Measurements from ENCODE around the gene DOK4. TPM values are rescaled to one million over a fixed set of nuclear protein-coding genes. Genes with fewer than 3 reads are reported as not detected.

DOK4 gene
- total RNA-seq (2022) (23.0 and 34.7 TPM in 2 replicates), Bru-seq, nascent RNA (percentile 45 among the genes with signal in this experiment), BruChase-seq, experiment 1, labeled RNA remaining after a 6-hour chase (percentile 60 among the genes with signal in this experiment), BruChase-seq, experiment 2, labeled RNA remaining after a 2-hour chase (percentile 52 among the genes with signal in this experiment)
- long read RNA-seq, transcript DOK4-201 (9 exons, 2,772 nt) = major isoform, 14 of 46 reads
- long read RNA-seq, partial matches to known transcripts = 6 of 46 reads
- long read RNA-seq, other reads (novel, unspliced or antisense) = 25 of 46 reads

DNA sequence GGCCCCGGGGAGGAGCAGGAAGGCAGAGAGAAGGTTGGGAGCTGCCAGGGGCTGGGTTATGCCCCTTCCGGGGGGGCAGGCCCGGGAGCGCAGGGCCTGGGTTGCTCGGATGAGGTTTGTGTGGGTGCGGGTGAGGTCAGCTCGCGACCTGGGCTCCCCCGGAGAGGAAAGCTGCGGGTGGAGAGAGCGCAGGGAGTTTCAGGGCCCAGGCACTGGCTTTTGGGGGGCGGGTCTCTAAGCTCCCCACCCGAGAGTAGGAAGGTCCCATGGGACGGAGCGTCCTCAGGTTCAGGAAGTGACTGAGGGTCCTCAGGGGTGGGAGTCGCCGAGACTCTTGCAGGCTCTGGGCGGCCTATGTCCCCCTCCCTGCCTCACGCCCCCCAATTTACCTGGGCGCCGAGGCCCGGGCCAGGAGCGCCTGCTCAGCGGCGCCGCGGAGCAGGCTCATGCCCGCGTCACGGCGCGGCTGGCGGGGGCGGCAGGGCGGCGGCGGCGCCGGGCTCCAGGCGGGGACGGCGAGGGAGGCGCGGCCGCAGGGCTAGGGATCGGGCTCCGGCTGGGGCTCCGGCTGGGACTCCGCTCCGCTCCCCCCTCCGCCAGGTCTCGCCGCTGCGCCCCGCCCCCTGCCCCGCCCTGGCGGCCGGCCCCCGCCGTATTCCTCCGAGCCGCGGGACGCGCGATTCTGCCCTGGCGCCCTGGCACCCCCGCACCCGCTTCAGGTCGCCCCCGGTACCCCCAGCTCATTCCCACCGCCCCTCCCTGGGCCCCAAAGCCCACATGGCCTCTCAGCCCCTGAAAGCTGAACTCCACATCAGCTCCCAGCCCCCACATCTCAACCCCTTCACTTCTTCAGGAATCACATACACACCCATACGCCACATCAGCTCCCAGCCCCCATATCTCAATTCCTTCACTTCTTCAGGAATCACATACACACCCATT is at the start of gene DOK4:
Gene DOK4, minus strand, starts transcription at position 578 of the 942 bp plus-strand sequence. CDS start 6,986 bp downstream, outside the sequence.
- TF ChIP-seq, protein P1, sequence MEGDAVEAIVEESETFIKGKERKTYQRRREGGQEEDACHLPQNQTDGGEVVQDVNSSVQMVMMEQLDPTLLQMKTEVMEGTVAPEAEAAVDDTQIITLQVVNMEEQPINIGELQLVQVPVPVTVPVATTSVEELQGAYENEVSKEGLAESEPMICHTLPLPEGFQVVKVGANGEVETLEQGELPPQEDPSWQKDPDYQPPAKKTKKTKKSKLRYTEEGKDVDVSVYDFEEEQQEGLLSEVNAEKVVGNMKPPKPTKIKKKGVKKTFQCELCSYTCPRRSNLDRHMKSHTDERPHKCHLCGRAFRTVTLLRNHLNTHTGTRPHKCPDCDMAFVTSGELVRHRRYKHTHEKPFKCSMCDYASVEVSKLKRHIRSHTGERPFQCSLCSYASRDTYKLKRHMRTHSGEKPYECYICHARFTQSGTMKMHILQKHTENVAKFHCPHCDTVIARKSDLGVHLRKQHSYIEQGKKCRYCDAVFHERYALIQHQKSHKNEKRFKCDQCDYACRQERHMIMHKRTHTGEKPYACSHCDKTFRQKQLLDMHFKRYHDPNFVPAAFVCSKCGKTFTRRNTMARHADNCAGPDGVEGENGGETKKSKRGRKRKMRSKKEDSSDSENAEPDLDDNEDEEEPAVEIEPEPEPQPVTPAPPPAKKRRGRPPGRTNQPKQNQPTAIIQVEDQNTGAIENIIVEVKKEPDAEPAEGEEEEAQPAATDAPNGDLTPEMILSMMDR (IDR thresholded peaks at IDR 0.05; ENCODE audit: unreplicated experiment) = no peak
- Mint-ChIP-seq H3K4me3 (ENCODE audit: low read depth, unreplicated experiment) (peak within 1 kb of the TSS; percentile 90), H3K27me3 (ENCODE audit: unreplicated experiment) (no peaks in the 10 kb centered on the region), H3K27ac (ENCODE audit: unreplicated experiment) (peak within 1 kb of the TSS; percentile 33), H3K9me3 (ENCODE audit: low read depth, unreplicated experiment) (no peaks in the 10 kb centered on the region), H3K36me3 (ENCODE audit: insufficient read depth, unreplicated experiment) (peaks cover 13% of the 10 kb centered on the region), H3K4me1 (ENCODE audit: low read depth, unreplicated experiment) (peaks cover 12% of the 10 kb centered on the region)
- CTCF ChIA-PET = interaction anchor here (1.0 kb wide), 1 partner anchor 52 kb away, joined by 3 read pairs; no protein-coding TSS in a partner anchor
- intact Hi-C loops (cut with micrococcal nuclease; ENCODE audit: unreplicated experiment) = no loop called here
- peak; percentile 92 for DNase-seq
- BruUV-seq (replicated peaks) = no TSS peak

DNA sequence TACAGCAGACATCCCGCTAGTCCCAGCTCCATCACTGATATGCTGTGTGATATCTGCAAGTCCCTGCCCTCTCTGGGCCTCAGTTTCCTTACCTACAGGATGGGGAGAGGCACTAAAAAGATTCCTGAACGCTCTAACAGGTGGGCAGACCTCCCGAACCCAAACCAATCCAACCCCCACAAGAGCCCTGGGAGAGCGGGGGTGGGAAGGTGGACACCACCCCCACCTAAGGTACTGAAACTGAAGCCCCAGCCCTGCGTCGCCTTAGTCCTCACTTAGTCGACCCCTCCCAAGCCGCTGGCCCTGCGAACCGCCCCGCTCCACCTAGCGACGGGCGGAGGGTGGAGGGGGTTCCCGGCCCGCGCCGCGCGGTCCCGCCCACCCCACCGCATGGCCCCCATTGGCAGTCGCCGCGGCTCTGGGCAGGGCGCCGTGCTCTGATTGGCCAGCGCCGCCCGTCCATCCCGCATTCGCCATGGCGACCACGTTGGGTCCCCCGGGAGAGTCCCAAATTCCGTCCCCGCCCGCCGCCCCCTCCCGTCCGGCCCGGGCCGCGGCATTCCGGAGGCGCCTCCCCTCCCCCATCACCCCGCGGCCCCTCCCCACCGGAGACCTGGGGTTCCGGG is 49.5 kb upstream of the DOK4 start:
- BruUV-seq (replicated peaks) = no TSS peak
- H3K27me3 Mint-ChIP-seq (ENCODE audit: unreplicated experiment) = peaks cover 52% of the 10 kb centered on the region
- peak; percentile 97 for DNase-seq
- TF ChIP-seq, protein P1 (IDR thresholded peaks at IDR 0.05; ENCODE audit: unreplicated experiment) = peak; percentile 27
- peaks cover 20% of the 10 kb centered on the region for H3K36me3 Mint-ChIP-seq (ENCODE audit: insufficient read depth, unreplicated experiment)
- peaks cover 30% of the 10 kb centered on the region for H3K4me1 Mint-ChIP-seq (ENCODE audit: low read depth, unreplicated experiment)
- H3K27ac Mint-ChIP-seq (ENCODE audit: unreplicated experiment) = peak overlapping the region; percentile 35
- CTCF ChIA-PET = no interaction called here
- peak overlapping the region; percentile 66 for H3K4me3 Mint-ChIP-seq (ENCODE audit: low read depth, unreplicated experiment)
- no peaks in the 10 kb centered on the region for H3K9me3 Mint-ChIP-seq (ENCODE audit: low read depth, unreplicated experiment)
- intact Hi-C loops (cut with micrococcal nuclease; ENCODE audit: unreplicated experiment) = no loop called here

DNA sequence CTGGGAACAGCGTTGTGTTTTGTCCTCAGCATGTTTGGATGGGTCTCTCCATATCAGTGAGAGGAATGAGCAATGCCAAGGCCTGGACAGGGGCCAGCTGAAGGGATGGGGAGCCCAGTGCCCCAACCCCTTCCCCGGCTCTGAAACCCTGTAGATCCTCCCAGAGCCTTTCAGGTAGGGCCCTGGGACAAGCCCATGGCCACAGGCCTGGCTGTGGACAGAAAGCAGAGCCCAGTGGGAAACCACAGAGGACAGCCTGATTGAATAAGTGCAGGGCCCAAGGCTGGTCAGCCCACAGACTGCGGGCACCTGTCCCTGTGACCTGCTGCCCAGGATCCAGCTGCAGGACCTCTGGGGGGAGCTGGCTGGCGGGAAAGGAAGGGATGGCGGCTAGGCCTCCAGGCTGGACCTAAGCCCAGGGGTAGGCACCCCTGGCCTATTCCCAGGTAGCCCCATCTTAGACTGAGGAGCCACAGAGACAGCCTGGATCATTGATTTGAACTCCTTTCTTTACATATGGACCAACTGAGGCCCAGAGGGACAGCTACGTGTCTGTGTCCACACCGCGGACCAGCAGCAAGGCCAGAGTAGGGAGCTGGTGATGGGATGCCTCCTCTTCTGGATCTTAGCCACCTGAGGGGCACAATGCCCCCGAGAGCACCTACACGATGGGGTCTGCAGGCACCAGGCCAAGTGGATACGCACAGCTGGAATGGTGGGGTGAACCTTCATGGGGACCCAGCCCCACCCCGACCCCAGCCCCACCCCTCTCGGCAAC is 48.8 kb upstream of the DOK4 start:
- H3K4me1 Mint-ChIP-seq (ENCODE audit: low read depth, unreplicated experiment) = peaks cover 37% of the 10 kb centered on the region
- no TSS peak for BruUV-seq (replicated peaks)
- peak overlapping the region; percentile 66 for H3K4me3 Mint-ChIP-seq (ENCODE audit: low read depth, unreplicated experiment)
- DNase-seq = no peak
- intact Hi-C loops (cut with micrococcal nuclease; ENCODE audit: unreplicated experiment) = no loop called here
- TF ChIP-seq, protein P1 (IDR thresholded peaks at IDR 0.05; ENCODE audit: unreplicated experiment) = no peak
- peak overlapping the region; percentile 35 for H3K27ac Mint-ChIP-seq (ENCODE audit: unreplicated experiment)
- peaks cover 20% of the 10 kb centered on the region for H3K36me3 Mint-ChIP-seq (ENCODE audit: insufficient read depth, unreplicated experiment)
- H3K9me3 Mint-ChIP-seq (ENCODE audit: low read depth, unreplicated experiment) = no peaks in the 10 kb centered on the region
- CTCF ChIA-PET = no interaction called here
- peaks cover 52% of the 10 kb centered on the region for H3K27me3 Mint-ChIP-seq (ENCODE audit: unreplicated experiment)
